Glomerular visceral epithelial cell (primary cell): ENCODE results near the gene FKBP1A.
"Not testable (repeated sequence)": the region's sequence is repeated elsewhere in the genome, so short reads cannot be mapped to it uniquely, and the experiment has no call there.

Experiments used
- DNase-seq: peaks from one replicate; pipeline ENCODE4 v3.0.0-alpha.2; 2016; ENCODE audit errors: extremely low spot score

Gene FKBP1A

DNA sequence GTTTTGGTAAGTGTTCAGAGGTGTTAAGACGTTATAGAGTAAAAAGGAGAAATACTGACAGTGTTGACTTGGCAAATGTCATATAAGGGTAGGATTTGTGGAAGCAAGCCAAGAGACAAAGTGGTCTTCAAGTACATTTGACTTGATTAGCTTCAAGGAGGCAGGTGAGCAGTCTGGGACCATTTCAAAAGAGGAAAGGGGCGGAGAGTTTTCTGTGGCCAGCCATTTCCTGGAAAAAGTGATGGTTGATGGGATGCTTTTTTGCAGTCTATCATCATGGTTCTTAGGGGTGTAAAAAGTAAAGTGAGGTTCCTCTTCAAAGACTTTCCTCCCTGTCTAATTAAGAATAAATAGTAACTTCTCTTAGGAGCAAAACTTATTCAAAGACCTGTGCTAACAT is 28.7 kb downstream of the FKBP1A start:
- DNase-seq = no peak

- no peak for DNase-seq
Observed at GRCh38 chr20:1363522-1363921, 29.3 kb downstream of the FKBP1A start.

- no peak for DNase-seq
Observed at GRCh38 chr20:1362484-1362883, 30.4 kb downstream of the FKBP1A start.

DNA sequence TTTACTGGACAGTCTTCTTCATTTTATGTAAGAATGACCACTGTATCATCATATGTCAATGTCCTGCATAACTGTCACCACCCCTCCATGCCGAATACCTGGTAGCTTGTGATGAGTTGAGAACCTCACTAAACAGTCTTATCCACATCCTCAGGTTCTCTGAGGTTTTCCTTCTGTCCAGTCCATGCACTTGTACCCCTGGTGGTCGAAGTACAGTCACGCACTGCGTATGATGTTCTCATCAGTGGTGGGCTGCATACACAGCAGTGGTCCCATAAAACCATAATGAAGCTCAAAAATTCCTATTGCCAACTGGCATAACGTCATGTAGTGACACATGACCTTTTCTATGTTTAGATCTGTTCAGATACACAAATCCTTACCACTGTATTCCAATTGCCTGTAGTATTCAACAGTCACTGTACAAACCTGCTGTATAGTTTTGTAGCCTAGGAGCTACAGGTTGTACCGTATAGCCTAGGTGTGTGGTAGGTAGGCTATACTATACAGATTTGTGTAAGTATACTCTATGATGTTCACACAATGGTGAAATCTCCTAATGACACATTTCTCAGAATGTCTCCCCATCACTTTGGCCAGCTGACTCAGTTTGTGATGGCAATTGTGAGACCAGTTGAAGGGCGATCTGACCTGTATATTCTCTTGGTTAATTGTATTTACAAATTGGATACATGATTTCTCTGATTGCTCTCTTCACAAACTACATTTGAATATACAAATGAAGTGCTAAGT is 32.6 kb downstream of the FKBP1A start:
- DNase-seq = no peak

- peak; percentile 60 for DNase-seq
Observed at GRCh38 chr20:1357921-1358671, 34.8 kb downstream of the FKBP1A start.

DNA sequence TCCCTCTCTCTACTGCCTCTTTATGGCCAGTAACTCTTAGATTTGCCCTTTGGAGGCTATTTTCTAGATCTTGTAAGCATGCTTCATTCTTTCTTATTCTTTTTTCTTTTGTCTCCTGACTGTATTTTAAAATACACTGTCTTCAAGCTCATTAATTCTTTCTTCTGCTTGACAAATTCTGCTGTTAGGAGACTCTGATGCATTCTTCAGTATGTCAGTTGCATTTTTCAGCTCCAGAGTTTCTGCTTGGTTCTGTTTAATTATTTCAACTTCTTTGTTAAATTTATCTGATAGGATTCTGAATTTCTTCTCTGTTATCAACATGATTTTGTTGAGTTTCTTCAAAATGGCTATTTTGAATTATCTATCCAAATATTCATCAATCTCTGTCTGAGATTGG is 38.9 kb downstream of the FKBP1A start:
- no peak for DNase-seq

DNA sequence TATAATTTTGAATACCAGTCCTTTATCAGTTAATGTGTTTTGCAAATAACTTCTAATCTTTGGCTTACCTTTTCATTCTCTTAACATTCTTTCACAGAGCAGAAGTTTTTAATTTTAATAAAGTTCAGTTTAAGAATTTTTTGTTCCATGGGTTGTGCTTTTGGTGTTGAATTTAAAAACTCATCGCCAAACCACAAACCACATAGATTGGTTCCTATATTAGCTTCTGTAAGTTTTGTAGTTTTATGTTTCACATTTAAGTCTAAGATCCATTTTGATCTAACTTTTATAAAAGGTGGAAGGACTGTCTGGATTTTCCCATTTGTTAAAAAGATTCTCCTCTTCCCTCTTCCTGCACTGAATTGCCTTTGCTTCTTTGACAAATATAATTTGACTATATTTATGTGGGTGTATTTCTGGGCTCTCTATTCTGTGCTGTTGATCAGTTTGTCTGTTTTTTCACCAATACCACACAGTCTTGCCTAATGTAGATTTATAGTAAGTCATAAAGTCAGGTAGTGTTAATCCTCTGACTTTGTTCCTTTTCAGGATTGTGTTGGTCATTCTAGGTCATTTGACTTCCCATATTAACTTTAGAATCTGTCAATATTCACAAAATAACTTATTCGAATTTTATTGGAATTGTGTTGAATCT is 46.4 kb downstream of the FKBP1A start:
- DNase-seq = no peak

GRCh38 chr20:1345756-1346093 is 47.1 kb downstream of the FKBP1A start:
- DNase-seq = no peak

DNA sequence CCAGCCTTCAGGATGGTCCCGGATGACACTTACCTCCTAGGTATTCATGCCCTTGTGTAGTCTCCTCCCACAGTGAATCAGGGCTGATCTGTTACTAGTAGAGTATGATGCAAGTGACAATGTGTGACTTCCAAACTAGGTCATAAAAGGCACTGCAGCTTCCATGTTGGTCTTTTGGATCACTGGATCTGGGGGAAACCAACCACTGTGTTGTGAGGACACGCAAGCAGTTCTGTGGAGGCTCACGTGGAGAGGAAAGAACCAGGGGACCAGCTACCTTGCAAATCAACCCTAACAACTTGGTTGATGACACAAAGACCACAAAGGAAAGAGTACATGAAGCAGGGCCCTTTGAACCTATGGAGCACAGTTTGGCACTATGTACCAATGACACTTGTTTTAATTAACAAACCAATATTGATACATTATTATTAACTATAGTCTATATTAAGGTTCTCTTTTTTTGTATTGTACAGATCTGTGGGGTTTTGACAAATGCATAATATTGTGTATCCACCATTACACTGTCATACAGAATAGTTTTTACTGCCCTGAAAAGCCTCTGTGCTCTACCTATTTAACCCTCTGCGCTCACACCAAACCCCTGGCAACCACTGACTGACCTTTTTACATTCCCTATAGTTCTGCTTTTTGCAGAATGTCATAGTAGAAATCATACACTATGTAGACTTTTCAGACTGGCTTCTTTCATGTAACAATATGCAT is 47.7 kb downstream of the FKBP1A start:
- DNase-seq = no peak

DNA sequence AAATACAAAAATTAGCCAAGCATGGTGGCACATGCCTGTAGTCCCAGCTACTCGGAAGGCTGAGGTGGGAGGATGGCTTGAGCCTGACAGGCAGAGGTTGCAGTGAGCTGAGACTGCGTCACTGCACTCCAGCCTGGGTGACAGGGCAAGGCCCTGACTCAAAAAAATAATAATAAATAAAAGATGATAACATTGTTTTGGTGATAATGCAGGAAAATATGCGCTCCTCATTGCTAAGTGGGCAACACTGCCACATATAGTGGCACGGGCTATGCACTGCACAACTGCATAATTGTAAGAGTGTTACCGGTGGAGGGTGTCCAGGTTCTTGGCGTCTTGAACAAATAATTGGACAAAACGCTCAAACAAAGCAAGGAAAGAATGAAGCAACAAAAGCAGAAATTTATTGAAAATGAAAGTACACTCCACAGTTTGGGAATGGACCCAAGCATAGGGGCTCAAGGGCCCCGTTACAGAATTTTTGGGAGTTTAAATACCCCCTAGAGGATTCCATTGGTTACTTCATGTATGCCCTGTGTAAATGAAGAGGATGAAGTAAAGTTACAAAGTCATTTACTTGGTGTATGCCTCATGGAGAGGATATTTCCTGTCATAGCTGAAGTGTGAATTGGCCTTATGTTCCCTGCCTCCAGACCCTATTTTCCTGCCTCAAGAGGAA is 49.3 kb downstream of the FKBP1A start:
- not testable (repeated sequence) for DNase-seq

DNA sequence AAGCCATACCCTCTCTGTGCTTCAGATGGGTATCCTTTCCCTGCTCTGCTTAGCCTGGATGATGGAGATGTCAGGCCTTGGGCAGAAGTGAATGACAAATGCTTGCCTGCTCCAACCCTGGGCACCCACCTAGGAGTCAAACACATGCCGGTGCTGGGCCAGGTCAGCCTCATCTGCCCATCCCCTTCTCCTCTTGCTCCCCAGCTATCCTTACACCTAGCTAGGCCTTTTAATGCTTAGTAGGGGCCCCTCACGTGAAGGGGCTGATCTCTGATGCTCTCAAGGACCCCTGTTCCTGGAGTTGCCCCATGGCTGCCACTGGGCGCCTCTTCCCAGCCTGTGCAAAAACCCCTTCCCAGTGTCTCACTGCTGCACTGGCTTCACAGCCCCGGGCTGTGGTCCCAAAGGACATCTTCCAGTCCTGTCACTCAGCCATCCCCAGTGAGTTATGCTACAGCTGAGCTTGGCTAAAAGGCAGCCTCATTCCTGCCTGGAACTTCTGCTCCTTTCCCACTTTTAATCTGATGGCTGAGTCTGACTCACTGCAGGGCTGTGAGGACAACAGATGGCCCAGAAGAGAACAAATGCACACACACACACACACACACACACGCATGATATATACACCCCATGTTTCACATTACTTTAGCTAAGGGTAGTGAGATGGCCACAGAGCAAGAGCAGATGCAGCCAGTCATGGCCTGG is 51.1 kb downstream of the FKBP1A start:
- DNase-seq = no peak

DNA sequence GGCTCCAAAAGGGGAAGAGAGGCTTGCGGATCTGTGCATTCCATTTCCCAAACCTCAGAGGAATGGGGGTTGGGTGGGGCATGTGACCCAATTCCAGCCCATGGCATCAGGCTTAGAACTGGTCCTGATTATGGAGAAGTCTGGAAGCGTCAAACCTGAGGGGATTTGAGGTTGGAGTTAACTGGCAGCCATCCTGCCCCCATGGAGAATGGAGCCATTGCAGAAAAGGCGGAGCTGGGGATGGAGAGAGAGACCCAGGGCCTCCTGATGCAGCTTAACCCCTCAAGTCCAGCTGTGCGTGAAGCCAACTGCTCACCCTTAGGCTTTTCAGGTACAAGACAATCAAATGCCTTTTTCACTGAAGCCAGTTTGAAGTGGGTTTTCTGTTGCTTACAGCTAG is 54.1 kb downstream of the FKBP1A start:
- DNase-seq = no peak

DNA sequence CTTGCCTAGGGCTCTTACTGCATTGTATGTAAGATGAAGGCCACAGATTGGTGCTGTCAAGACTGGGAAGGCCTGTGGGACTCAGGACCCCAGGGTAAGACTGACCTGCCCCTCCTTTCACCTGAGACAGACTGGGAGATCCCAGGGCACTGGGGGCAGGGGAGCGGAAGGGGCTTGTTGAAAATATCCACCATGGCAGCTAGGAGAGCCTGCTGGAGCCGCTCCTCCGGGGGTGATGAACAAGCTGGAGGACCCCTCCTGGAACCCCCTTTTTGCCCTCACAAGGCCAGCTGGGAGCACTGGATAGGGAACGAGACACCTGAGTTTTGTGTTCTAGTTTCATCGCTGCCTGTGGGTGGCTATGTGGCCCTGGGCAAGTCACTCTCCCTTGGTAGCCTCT is 54.8 kb downstream of the FKBP1A start:
- DNase-seq = no peak

DNA sequence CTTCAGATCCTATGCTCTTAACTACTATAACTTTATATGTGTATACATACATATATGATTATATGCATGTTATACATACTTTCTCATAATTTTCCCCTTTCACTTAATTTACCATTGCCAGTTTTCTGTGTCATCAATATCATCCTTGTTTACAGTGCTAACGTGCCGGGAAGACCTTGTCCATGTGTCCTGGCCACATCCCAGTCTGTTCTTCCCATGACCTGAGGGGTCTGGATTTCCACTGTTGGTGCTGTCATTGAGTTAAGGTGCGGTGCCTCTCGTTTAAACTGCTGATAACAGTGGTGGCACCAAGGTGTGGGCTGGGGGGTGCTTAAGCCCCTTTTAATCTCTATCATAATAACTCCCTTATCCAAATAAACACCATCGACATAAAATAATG is 55.4 kb downstream of the FKBP1A start:
- DNase-seq = no peak

DNA sequence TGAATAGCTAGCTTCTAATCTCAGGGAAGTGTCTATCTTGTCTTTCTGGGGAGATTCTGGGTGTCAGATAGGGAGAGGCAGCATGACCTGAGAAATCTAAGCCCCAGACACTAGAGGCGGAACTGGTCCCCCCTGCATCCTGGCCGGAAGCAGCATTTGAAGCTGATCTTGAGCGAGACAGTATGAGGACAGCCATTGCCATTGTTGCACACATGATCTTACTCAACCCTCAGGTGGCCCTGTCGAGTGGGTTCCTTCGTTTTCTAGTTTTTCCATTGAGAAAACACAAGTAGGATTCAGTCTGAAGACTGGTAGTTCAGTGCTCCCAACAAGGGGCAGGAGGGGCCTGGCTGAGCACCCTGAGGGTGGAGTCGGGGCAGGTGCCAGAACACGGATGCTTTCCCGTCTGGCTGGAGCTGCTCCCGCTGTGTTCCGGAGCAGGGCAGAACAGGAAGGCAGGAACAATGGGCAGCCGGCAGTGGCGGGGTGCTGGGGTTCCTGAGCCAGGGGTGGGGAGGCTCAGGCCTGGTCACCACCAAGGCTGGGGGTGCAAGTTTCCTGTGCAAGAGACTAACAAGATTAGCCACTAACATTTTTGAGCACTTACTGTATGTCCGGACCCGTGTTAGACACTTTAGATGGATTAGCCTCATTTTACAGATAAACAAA is 56.0 kb downstream of the FKBP1A start:
- no peak for DNase-seq

DNA sequence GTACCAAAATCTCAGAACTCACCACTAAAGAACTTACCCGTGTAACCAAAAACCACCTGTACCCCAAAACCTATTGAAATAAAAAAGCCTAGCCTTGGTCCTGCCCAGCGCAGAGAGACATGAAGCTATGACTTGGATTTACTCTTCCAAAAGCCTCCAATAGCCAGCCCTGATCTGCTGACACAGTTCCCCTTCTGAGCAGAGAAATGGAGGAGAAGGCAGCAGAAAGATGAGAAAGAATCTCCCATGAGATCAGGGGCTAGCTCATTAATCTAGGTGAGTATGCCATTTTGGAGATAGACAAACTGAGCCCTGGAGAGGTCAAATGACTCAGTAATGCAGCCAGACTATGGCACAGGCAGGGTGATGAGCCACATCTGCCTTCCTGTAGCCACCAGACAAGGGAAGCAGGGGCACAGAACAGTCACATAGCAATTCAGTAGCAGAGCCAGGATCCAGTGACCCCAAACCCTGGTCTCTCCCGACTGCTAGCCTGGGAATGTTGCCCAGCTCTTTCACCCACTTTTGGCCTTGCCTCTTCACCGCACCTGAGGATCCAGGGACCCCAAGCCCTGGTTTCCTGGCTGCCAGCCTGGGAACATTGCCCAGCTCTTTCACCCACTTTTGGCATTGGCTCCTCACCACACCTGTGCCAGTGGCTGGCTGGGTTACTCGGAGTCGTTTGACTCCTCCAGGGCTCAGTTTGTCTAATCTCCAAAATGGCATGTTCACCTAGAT is 56.7 kb downstream of the FKBP1A start:
- DNase-seq = no peak

GRCh38 chr20:1334761-1335160 is 58.1 kb downstream of the FKBP1A start:
- DNase-seq = no peak

DNA sequence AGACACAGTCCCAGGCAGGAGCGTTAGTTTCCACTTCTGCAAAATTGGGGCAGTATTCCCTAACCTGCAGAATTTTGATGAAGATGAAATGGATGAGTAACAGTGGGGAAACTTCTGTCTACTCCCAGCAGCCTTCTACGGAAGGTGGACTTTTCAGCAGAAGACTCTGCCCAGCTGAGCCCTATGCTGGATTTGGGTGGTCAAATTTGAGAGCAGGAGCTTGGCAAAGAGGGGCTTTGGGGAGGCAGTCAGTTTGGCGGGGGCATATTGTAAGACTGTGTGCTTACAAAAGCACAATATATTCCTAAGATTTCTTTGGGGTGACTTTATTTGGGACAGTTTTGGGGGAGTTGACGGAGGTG is 58.5 kb downstream of the FKBP1A start:
- DNase-seq = no peak

GRCh38 chr20:1333462-1334369 is 59.1 kb downstream of the FKBP1A start:
- no peak for DNase-seq
